Brain pericyte (primary cell): ENCODE measurements around the gene MYH7.
"Not testable (repeated sequence)": the region's sequence is repeated elsewhere in the genome, so short reads cannot be mapped to it uniquely, and the experiment has no call there.

Experiments
- DNase-seq: peaks from one replicate; pipeline ENCODE4 v3.0.0-alpha.2; 2012; ENCODE audit warnings: low read depth, low spot score

The MYH7 gene

GRCh38 chr14:23435543-23436326 is at the start of gene MYH7:
Gene MYH7 (minus strand): TSS chr14:23435660. CDS start chr14:23433732, 1,928 bp downstream.
- DNase-seq: no peak

DNA sequence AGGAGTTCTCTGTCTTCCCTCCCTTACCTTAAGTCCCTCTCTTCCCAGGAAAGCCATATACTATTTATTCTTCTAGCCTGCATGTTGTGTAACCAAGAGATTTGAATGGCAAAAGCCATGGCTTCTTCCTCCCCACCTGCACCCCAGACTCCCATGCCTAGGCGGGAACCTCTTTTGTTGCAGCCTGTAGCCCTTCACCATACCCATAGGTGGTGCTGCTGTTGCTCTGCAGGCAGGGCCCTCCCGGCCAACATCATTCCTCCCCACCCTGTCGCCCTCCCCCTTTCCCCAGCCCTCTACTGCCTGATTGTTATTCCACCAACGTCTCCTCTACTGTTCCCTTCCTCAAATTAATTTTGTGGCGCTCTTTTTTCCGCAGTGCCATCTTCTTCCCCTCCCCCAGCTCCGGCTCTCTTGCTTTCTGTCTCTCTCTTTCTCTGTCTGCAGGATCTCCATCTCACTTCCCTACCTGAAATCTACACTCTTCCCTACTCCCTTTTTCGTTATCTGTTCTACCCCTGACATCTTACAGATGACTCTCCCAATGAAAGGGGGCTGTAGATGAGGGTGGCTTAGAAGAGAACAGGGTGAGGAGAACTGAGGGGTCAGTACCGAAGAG is 47.9 kb upstream of the MYH7 start:
- no peak for DNase-seq

GRCh38 chr14:23482823-23483148 is 47.3 kb upstream of the MYH7 start:
- no peak for DNase-seq

GRCh38 chr14:23481979-23482822 is 46.7 kb upstream of the MYH7 start:
- DNase-seq: no peak

DNA sequence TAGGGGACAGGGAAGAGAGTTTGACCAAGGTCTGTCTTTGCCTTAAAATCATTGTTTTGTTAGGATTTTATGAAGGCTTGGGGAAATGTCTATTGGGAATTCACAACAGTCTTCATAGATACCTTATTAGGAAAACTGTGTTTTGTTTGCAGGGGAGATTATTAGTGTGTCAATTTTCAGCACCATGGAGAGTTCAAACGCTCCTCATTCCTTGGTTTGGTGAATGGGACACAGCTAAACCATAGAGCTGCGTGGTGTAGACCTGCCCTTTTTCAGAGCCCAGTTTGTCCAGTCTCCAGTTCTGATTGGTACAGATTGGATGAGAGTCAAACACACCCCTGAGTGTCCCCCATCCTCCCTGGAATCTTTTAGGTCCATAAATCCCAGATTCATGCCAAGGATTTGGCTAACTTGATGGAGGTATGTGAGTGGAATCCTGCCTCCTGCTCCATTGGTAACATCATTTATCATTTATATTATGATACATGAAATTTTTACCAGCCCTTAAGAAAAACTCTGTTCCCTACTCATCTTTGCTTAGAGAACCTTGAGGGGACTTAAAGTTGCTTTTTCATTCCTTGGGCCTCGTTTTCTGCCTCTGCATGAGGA is 46.0 kb upstream of the MYH7 start:
- DNase-seq: no peak

DNA sequence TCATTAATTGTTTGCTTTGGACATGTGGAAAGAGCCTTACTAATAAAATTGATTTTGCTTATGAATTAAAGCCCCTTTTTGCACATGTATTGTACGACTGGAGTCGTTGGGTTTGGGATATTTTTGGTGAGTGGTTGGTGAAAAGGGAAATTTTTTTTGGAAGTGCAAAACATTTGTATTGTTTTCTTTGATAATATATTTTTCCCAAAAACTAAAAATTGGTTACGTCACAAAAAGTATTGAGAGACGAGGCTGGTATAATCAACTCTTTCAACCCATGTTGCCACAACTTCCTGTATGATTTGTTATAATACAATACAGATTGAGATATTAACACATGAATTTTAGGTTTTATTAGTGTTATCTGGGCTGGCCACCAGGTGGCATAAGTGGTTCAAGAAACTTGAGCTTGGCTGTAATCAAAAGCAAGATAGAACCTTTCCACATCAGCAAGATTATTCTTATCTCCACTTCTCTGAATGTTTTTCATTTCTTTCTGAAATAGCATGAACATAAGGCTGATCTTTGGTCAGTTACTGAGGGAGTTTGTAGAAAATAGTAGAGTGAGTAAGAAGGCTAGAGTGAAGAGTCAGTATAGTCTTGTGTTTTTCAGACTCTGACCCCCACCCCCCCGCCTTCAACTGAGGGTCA is 42.8 kb upstream of the MYH7 start:
- no peak for DNase-seq

- no peak for DNase-seq
Measured at GRCh38 chr14:23470947-23471346, 35.5 kb upstream of the MYH7 start.

DNA sequence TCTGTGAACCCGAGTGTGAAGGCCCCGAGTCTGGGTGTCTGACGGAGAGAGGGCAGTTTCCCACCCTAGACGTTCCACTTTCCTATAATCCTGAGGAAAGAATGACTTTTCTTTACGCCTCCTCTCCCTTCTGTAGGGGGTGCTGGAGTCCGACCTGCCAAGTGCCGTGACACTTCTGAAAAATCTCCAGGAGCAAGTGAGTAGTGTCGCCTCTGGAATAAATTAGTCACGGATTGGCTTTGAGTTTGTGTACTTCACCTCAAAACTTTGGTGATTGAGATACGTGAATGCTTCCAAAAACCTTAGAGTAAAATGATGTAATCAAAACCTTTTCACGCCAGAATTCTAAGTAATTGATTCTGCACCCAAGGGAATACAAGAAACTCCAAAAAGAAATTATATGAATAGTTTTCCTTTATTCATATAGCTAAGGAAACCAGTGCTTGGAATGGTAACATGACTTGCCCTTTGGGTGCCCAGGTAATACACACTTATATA is 34.5 kb upstream of the MYH7 start:
- no peak for DNase-seq

DNA sequence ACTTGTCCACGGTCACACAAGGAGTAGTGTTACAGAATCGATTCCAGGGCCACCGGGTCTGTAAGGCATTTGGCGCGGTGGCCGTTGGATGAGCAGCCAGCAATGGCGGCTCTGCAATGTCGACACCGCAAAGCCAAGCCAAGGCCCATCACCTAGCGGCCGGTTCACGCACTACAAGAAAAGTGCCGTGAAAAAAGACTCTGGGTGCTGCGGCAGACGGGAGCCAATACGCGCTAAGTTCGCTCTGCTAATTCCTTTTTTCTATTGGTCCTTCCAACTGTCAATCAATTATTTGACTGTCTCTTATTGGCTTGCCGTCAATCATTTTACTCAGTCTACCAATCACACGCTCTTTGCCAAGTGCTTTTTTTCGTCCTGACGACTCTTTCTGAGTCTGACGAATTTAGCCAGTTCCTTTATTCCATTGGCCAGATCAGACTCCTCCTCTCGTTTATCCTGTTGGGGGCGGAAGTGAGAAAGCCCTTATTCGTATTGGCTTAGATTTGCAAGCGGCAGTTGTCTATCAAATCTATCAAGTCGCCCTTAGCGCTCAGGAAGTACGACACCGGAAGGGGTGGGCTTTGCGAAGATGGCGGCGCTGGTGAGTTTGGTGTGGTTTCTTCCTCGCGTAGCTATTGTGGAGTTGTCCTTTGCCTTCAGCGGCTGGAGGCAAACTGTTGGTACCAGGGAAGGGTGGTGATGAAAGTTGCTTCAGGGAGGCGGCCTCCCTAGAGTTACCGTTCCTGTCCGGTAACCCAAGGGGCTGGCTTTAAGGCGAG is 33.9 kb upstream of the MYH7 start, which contains the start of gene NGDN:
Gene NGDN (plus strand): TSS at position 577 of the 779 bp plus-strand sequence. CDS start 13 bp downstream, at position 590.
- peak; percentile 100 for DNase-seq

- no peak for DNase-seq
Measured at GRCh38 chr14:23468704-23469126, 33.3 kb upstream of the MYH7 start.

- DNase-seq: no peak
Measured at GRCh38 chr14:23465261-23465660, 29.8 kb upstream of the MYH7 start.

- DNase-seq: no peak
Measured at GRCh38 chr14:23464700-23465099, 29.2 kb upstream of the MYH7 start.

DNA sequence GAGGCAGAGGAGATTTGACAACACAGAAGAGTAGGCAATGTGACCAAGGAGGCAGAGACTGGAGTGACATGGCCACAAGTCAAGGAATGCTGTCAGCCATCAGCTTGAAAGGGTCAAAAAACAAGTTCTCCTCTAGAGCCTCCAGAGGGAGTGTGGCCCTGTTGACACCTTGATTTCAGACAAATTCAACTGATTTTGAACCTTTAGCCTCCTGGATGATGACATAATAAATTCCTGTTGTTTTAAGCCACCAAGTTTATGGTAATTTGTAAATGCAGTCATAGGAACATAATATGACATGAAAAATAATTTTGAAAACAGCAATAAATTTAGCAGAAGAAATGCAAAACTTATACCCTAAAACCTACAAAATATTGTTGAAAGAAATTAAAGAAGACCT is 25.5 kb upstream of the MYH7 start:
- DNase-seq: no peak

GRCh38 chr14:23457587-23458445 is 22.4 kb upstream of the MYH7 start:
- DNase-seq: no peak

- not testable (repeated sequence) for DNase-seq
Measured at GRCh38 chr14:23456883-23457586, 21.6 kb upstream of the MYH7 start.

DNA sequence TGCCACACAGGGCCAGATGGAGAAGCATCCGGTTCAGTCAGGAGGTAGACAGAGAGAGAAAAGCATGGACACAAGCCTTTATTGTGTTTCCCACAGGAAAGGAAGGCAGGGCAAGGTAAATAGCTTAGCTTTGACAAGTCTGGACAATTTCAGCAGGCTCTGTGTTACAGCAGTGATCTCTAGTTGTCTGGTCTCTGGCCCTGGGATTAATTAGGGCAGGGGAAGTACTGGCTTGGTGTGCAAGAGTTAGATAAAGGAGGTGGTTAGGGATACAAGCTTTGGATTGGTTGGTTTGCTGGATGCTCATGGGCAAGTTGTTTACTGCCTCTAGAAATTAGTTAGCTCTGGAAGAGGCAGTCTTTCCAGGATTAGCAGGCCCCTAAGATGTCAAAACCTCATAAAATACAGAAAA is 19.0 kb upstream of the MYH7 start:
- no peak for DNase-seq

DNA sequence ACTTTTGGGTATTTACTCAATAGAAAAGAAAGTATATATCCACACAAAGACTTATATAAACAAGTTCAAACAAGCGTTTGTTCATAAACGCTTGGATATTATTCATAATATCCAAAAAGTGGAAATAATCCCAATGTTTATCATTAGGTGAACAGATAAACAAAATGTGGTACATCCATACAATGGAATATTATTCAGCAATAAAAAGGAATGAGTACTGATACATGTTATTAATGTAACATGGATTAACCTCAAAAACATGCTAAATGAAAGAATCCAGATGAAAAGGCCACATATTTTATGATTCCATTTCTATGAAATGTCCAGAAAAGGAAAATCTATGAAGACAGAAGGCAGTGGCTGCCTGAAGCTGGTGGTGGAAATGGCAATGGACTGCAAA is 16.8 kb upstream of the MYH7 start:
- DNase-seq: no peak

GRCh38 chr14:23450379-23450778 is 14.9 kb upstream of the MYH7 start:
- DNase-seq: no peak

GRCh38 chr14:23449314-23449713 is 13.9 kb upstream of the MYH7 start:
- DNase-seq: no peak
